GM12878 (cell line): Measurements from ENCODE around the gene FAM20A.

Experiments
- CREM ChIP-seq: IDR thresholded peaks from 2 replicates; pipeline ENCODE4 v1.6.1; 2014; ENCODE audit warnings: antibody characterized with exemption, low read depth
- CTCF ChIP-seq, 3 experiments: IDR thresholded peaks in 2 of 3; conservative IDR thresholded peaks in 1 of 3; 2 replicates each; pipeline ENCODE4 v1.5.1; 2011; ENCODE audit warnings: low read depth in 3 of 3, low read length in 3 of 3, mild to moderate bottlenecking in 3 of 3, control low read depth in 2 of 3, moderate library complexity in 2 of 3, inconsistent platforms in 1 of 3, mixed read lengths in 1 of 3; ENCODE audit not compliant: control insufficient read depth in 2 of 3, insufficient read depth in 1 of 3; ENCODE audit errors: extremely low read depth in 1 of 3
- HDAC2 ChIP-seq: fragments of 200-600 bp; sonication (generic); IDR thresholded peaks from 2 replicates; pipeline ENCODE4 v1.6.1; 2017
- MXI1 ChIP-seq: fragments of 150-350 bp; IDR thresholded peaks from 2 replicates; pipeline ENCODE4 v1.6.1; 2011; ENCODE audit warnings: low read depth, mild to moderate bottlenecking, inconsistent platforms, low read length, improper control_type of control experiment
- NFYB ChIP-seq: IDR thresholded peaks from 2 replicates; pipeline ENCODE4 v1.6.1; 2011; ENCODE audit warnings: low read depth, mild to moderate bottlenecking, low read length, improper control_type of control experiment, moderate library complexity; ENCODE audit not compliant: insufficient read depth
- POLR2AphosphoS5 ChIP-seq: IDR thresholded peaks from 2 replicates; pipeline ENCODE4 v1.6.1; 2011; ENCODE audit warnings: mild to moderate bottlenecking, low read length, inconsistent platforms
- REST ChIP-seq: IDR thresholded peaks from 2 replicates; pipeline ENCODE4 v1.6.1; 2012; ENCODE audit warnings: mild to moderate bottlenecking, low read depth, low read length
- SUZ12 ChIP-seq: fragments of 200-600 bp; sonication (generic); IDR thresholded peaks from one replicate; pipeline ENCODE4 v1.6.1; 2018; ENCODE audit warnings: antibody characterized with exemption, mild to moderate bottlenecking; ENCODE audit not compliant: unreplicated experiment

DNA sequence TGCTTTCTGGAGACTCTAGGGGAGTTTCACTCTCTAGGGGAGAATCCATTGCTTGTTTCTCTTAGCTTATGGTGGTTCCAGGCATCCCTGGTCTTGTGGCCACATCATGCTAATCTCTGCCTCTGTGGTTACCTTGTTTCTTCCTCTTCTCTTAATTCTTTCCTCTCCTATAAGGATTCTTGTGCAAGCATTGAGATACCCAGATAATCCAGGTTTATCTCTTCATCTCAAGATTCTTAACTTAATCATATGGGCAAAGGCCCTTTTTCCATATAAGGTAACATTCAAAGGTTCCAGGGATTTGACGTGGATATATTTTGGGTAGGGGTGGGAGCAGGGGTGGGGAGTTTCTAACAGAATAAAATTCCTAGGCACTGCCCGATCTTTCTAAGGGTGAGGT is 32.6 kb downstream of the FAM20A start:
- TF ChIP-seq POLR2AphosphoS5 (no peak), REST (no peak), CTCF (IDR thresholded peaks at IDR 0.05 in 2 of 3, conservative IDR thresholded peaks at IDR 0.05 in 1 of 3; ENCODE audit: control insufficient read depth in 2 of 3, extremely low read depth in 1 of 3, insufficient read depth in 1 of 3, low read depth in 3 of 3, low read length in 3 of 3) (no peak), NFYB (no peak), HDAC2 (no peak), CREM (no peak), MXI1 (no peak), SUZ12 (no peak)
